Activated CD4-positive, alpha-beta T cell treated with anti-CD3 and anti-CD28 coated beads for 24 hours (primary cell): ENCODE results near the gene PDE6B.
"Not testable (repeated sequence)": the region's sequence is repeated elsewhere in the genome, so short reads cannot be mapped to it uniquely, and the experiment has no call there.

Source experiments
- DNase-seq, 2 donors: peaks; one replicate each; pipeline ENCODE4 v3.0.0-alpha.2; 2020; ENCODE audit warnings: low read depth in 2 of 2

Gene PDE6B

DNA sequence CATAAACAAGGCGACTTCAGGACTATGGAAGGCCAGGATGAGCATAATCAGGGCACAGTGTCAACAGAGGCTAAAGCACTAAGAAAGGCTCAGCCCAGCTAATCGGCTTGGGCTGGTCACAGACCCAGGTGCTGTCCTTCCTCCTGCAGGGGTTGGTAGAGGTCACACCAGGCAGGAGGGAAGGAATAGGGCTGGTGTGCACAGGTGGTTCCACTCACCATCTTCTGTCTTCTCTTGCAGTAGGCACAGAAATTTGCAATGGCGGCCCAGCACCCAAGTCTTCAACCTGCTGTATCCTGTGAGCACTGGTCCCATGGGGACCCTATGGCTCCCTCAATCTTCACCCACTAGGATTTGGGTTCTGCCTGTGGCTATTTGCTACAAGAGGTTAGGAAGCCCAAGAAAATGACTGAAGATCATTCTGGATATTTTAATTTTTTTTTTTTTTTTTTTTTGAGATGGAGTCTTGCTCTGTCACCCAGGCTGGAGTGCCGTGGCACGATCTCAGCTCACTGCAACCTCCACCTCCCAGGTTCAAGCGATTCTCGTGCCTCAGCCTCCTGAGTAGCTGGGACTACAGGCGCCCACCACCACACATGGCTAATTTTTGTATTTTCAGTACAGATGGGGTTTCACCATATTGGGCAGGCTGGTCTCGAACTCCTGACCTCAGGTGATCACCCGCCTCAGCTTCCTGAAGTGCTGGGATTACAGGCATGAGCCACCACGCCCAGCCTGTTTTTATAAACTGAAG lies 44.6 kb downstream of the PDE6B start:
- not testable (repeated sequence) for DNase-seq

DNA sequence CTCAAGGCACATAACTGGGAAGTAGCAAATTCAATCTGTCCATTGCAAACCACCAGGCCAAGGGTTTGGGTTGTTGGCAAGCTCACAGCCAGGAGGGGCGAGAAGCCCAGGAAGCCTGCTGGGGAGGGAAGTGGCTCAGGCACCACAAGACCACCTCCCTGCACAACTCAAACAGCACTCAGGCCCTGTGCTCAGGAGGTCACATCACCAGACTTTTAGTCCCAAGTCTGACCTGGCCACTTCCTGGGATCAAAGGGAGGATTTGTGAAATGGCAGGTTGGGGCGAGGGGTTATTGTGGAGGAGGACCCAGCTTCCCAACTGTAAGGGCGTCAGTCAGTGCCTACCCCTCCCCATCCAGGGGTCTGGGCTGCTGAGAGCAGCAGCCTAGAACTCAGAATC lies 46.4 kb downstream of the PDE6B start:
- no peak for DNase-seq

DNA sequence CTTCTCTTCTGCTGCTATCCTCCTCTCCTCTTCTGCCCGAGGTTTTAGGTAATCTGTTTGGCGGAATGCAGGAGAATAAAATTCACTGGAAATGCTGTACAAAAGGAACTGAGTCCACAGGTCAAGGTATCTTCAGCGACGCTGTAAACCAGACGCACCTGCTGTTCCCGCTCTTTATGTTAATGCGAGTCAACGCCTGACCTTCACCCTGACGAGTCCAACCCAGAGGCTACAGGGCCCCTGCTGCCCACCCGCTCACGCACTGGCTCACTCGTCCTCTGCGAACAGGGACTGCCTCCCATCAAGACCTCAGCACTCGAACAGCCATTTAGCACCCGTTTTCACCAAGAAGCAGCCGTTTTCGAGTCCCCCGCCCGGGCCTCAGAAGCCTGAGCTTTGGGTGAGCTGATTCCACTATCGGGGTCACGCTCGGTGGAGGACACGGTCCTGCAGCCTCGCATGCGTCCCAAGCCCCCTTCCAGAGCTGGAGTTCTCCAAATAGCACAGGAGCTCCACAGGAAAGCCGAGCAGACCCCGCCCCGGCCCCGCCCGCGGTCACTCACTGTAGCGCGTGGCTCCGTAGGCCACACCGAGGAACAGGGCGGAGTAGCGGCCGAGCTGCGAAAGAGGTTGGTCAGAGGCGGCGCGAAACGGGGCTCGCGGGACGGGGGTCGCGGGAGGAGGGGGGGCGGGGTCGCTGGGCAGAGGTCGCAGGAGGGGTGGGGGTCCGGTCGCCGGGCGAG lies 48.1 kb downstream of the PDE6B start:
- DNase-seq = no peak

- peak; percentile 93 to 94 for DNase-seq
Observed at GRCh38 chr4:674172-675035, 49.0 kb downstream of the PDE6B start, which contains the start of the genes ATP5ME and MYL5. TSS of gene ATP5ME (minus strand) at chr4:674276. CDS start at chr4:674247, 29 bp downstream. TSS of gene MYL5 (plus strand) at chr4:674542. CDS start at chr4:678027, 3,485 bp downstream.

GRCh38 chr4:675036-675882 lies 49.9 kb downstream of the PDE6B start:
- DNase-seq = no peak

DNA sequence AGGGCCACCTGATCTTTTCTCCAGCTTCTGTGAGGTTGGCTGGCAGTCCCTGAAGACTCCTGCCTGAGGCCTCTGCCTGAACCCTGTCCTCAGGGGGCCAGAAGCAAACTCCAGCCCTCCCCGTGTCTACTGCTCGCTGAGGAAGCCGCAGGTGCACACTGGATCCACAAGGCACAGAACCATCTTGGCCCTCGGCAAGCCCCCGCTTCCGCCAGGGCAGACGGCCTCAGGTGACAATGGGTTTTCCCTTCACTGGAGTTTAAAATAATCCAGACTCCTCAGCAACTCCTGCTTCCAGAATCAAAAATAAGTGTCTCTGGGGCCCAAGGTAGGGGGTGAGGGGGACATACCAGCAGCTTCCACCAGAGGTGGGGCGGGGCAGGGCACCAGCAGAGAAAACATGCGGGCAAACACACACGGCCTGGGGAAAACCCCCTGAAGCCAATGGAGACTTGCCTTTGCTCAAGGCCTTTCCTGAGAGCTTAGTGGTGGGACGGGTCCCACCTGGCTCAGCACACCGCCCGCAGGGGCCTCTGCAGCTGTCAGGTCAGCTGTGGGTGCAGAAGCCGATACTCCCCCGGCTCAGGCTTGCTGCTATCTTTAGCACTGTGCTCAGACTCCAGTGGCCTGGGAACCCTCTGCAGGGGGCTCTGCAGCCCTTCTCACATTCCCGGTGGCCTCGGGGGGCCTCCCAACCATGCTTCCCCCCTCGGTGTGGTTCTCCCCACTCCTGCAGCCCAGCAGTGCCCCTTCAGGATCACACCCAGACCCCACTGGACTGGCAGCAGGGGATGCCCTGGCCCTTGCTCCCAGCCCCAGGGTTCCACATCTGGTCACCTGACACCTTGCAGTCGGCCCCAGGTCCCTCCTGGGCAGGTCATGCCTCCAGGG lies 50.9 kb downstream of the PDE6B start:
- DNase-seq = no peak

- no peak for DNase-seq
Observed at GRCh38 chr4:676871-677235, 51.5 kb downstream of the PDE6B start.

GRCh38 chr4:677431-678293 lies 52.3 kb downstream of the PDE6B start:
- no peak for DNase-seq

DNA sequence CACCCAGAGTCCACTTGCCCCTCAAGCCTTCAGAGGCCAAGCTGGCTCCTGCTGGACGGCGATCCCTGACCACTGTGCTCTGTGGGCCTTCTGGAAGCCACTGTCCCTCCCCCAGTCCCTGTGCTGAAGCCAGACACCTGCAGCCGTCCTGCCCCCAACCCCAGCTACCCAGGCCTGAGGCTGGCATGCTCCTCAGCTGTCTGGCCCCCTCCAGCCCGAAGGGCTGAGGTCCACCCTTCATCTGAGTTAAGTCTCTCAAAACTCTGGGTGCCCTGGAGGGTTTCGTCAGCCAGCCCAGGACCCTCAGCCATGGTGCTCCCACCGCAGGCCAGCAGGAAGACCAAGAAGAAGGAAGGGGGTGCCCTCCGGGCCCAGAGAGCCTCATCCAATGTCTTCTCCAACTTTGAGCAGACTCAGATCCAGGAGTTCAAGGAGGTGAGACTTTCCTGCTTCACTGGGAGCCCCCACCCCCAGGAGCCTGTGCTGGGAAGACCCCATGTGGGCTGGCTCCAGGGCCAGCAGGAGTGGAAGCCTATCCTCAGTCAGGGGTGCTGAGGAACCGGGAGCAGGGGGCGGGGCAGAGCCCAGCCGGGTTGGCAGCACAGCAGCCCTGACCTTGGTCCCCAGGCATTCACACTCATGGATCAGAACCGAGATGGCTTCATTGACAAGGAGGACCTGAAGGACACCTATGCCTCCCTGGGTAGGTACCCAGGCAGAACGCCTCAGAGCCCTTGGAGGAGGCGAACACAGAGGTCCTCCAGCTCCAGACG lies 53.1 kb downstream of the PDE6B start:
- DNase-seq = no peak

- DNase-seq = no peak
Observed at GRCh38 chr4:679104-679481, 53.7 kb downstream of the PDE6B start.

DNA sequence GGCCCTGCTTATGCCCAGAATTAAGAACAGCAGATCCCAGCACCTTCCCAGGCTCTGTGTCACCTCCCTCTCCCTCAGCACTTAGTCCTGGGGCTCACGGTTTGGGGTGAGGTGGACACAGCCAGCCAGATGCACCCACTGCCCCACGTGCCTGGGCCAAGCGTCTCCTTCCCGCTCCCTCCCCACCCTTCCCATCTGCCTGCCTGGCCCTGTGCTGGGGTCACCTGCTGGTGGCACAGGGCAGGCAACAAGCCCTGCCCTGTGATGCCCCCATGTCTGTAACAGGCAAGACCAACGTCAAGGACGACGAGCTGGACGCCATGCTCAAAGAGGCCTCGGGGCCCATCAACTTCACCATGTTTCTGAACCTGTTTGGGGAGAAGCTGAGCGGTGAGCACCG lies 54.3 kb downstream of the PDE6B start:
- DNase-seq = no peak

GRCh38 chr4:680091-680490 lies 54.7 kb downstream of the PDE6B start:
- no peak for DNase-seq

- no peak for DNase-seq
Observed at GRCh38 chr4:680551-680927, 55.2 kb downstream of the PDE6B start.

DNA sequence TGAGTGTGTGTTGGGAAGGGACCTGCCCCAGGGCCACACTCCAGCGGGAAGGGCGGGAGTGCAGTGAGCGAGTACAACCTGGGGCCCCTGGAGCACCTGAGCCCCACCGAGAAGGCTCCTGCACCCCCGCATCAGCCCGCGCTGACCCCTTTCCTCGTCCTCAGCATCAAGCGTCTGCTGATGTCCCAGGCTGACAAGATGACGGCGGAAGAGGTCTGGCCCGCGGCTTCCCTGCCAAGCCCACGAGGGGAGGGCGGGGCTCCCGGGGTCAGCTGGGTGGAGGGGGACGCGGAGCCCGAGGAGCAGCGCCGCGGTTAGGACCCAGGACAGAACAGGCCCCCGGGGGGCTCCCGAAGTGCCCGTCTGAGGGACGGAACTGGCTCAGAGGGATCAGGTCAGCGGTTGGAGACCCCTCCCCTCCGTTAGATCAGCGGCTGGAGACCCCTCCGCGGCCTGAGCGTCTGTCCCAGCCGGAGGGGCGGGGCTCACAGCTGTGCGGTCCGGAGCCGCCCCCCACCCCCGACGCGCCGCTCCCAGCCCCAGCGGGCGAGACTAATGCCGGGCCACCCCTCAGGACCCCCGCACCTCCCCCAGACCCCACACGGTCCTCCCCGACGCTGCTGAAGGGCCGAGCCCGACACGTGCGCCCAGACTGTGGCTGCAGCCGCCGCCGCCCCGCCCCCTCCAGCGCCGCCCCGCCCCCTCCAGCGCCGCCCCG lies 55.7 kb downstream of the PDE6B start:
- DNase-seq = no peak

DNA sequence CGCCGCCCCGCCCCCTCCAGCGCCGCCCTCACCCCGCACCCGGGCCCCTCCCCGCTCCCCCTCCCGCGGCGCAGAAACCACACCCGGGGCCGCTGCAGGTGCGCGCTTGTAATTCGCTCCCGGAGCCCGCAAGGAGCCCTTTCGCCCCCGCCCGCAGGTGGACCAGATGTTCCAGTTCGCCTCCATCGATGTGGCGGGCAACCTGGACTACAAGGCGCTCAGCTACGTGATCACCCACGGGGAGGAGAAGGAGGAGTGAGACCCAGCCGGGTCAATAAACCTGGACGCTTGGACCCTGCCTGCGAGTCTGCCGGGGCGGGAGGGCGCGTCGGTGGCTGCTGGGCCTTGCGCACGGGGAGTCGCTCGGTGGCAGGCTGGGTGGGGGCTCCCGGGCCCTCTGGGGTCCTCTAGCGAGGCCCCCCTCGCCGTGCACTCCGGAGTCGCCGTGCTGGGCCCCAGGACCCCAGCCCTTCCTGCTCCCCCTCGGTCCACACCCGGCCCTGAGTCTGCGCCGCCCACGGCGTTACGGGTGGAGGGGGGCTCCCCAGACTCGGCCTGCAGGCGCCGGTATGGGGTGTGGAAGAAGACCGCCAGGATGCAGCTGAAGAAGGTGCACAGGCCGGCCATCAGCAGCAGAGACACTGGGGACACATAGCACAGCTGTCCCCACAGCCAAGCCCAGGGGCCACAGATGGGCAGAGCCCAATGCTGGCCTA lies 56.5 kb downstream of the PDE6B start:
- no peak for DNase-seq

DNA sequence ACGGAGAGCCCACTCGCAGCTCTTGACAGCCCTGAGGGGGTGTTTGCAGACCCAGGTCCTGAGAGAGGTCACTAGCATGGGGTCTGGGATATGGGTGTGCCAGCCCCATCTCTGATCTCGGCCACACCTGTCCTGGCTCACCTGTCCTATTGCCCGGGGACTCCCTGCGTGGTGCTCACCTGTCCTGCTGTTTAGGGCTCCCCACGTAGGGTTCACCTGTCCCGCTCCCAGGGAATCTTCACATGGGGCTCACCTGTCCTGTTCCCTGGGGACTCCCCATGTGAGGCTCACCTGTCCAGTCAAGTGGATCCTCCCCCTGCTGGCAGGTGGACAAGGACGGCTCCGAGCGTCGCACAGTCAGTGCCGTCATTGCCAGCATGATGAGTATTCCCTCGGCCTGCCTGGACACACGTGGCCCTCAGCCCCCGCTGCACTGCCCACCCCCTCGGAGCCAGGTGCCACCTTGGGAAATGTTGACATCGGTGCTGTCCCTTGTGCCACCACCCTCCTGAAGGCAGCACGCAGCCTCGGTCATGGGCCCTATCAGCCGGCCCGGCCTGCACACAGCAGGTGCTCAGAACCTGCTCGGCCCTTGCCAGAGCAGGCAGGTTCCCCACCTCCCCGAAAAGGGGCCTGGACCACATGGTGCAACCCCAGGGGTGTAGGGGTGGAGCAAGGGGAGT lies 57.3 kb downstream of the PDE6B start:
- no peak for DNase-seq
